Endothelial cell of umbilical vein (primary cell): ENCODE measurements around the gene MGAT4A. TPM values are rescaled to one million over a fixed set of nuclear protein-coding genes. Genes with fewer than 3 reads are reported as not detected.

ENCODE experiments used
- BruUV-seq: library from RNA; stranded (reverse); fragments of 400-500 nt; replicated peaks from 2 replicates; lab custom pipeline; 2021; lab: Mats Ljungman, UMichigan
- CTCF ChIA-PET: fragments of 300-600, 350-600 bp; sonication (Branson Sonifier 250); formaldehyde crosslinking; loops from one replicate; lab custom pipeline; 2021; ENCODE audit warnings: antibody characterized with exemption, inconsistent platforms; lab: Charles Lee
- POLR2A ChIA-PET: fragments of 300-600, 350-600 bp; sonication (Branson Sonifier 250); formaldehyde crosslinking; loops from one replicate; lab custom pipeline; 2021; ENCODE audit warnings: antibody characterized with exemption, inconsistent platforms; lab: Charles Lee
- DNase-seq: peaks from one replicate; pipeline ENCODE4 v3.0.0-alpha.2; 2011; ENCODE audit warnings: low read depth, low spot score
- FAIRE-seq: peaks from 2 replicates; lab custom pipeline; 2011; peaks lifted over from hg19 to GRCh38; lab: Jason Lieb, UNC
- H2AFZ ChIP-seq: 2 replicates; pipeline ENCODE4 v1.6.0; 2012; ENCODE audit warnings: low read depth, low read length, control low read depth, inconsistent platforms
- H3K27ac ChIP-seq: 2 replicates; pipeline ENCODE4 v1.5.1; 2011; ENCODE audit warnings: low read depth, mild to moderate bottlenecking, control low read depth, low read length, moderate library complexity; ENCODE audit not compliant: insufficient read depth
- H3K27me3 ChIP-seq, 2 experiments: 2 replicates each; pipeline versions ENCODE4 v1.6.0 to v1.6.1; 2011; ENCODE audit warnings: low read length in 2 of 2, mixed read lengths in 1 of 2; ENCODE audit not compliant: control insufficient read depth in 2 of 2, insufficient read depth in 2 of 2
- H3K36me3 ChIP-seq, 2 experiments: 2 replicates in 1 of 2; 3 replicates in 1 of 2; pipeline ENCODE4 v1.5.1; 2011; ENCODE audit warnings: low read length in 2 of 2, mild to moderate bottlenecking in 1 of 2, moderate library complexity in 1 of 2; ENCODE audit not compliant: control insufficient read depth in 2 of 2, insufficient read depth in 2 of 2; ENCODE audit errors: extremely low read depth in 1 of 2
- H3K4me1 ChIP-seq: 3 replicates; pipeline ENCODE4 v1.5.1; 2011; ENCODE audit warnings: mild to moderate bottlenecking, low read length; ENCODE audit not compliant: control insufficient read depth, insufficient read depth; ENCODE audit errors: extremely low read depth
- H3K4me2 ChIP-seq: 2 replicates; pipeline ENCODE4 v1.6.1; 2011; ENCODE audit warnings: low read length, control low read depth, mixed read lengths; ENCODE audit not compliant: insufficient read depth
- H3K4me3 ChIP-seq, 3 experiments: fragments of 200-600 bp in 1 of 3; sonication (generic), shearing (Covaris generic) in 1 of 3; replicated peaks in 1 of 3; 2 replicates each; pipeline ENCODE4 v1.5.1; 2011 to 2016; ENCODE audit warnings: control low read depth in 3 of 3, low read length in 3 of 3, mild to moderate bottlenecking in 2 of 3, inconsistent platforms in 1 of 3, low read depth in 1 of 3, moderate library complexity in 1 of 3; ENCODE audit not compliant: insufficient read depth in 1 of 3
- H3K79me2 ChIP-seq: 2 replicates; pipeline ENCODE4 v1.6.0; 2012; ENCODE audit warnings: low read length, inconsistent platforms; ENCODE audit not compliant: control insufficient read depth, insufficient read depth
- H3K9ac ChIP-seq: replicated peaks from 2 replicates; pipeline ENCODE3; 2011; ENCODE audit warnings: low read length, control low read depth; ENCODE audit not compliant: insufficient read depth; ENCODE audit errors: extremely low read depth
- H3K9me1 ChIP-seq: replicated peaks from 3 replicates; pipeline ENCODE4 v1.6.0; 2011; ENCODE audit warnings: mild to moderate bottlenecking, low read length; ENCODE audit not compliant: control insufficient read depth, insufficient read depth; ENCODE audit errors: extremely low read depth
- H3K9me3 ChIP-seq: replicated peaks from 2 replicates; pipeline ENCODE4 v1.5.1; 2012; ENCODE audit warnings: low read length, inconsistent platforms; ENCODE audit not compliant: control insufficient read depth, insufficient read depth
- H4K20me1 ChIP-seq: replicated peaks from 2 replicates; pipeline ENCODE3; 2011; ENCODE audit warnings: mild to moderate bottlenecking, low read length; ENCODE audit not compliant: control insufficient read depth, insufficient read depth; ENCODE audit errors: extremely low read depth
- EZH2 ChIP-seq: IDR thresholded peaks from 2 replicates; pipeline ENCODE4 v1.6.1; 2012; ENCODE audit warnings: borderline replicate concordance, low read depth, mild to moderate bottlenecking, moderate library complexity, low read length, inconsistent platforms; ENCODE audit not compliant: severe bottlenecking
- FOS ChIP-seq: IDR thresholded peaks from 2 replicates; pipeline ENCODE4 v1.6.1; 2011; ENCODE audit warnings: mild to moderate bottlenecking, low read length, moderate library complexity, borderline replicate concordance; ENCODE audit not compliant: insufficient read depth
- GATA2 ChIP-seq: IDR thresholded peaks from 2 replicates; pipeline ENCODE4 v1.7.0; 2011; ENCODE audit warnings: low read depth, mild to moderate bottlenecking, moderate library complexity, mixed read lengths, low read length; ENCODE audit not compliant: insufficient read length, insufficient read depth
- JUN ChIP-seq: IDR thresholded peaks from 2 replicates; pipeline ENCODE4 v1.6.1; 2011; ENCODE audit warnings: borderline replicate concordance, low read depth; ENCODE audit not compliant: insufficient read length, insufficient read depth
- MYC ChIP-seq: IDR thresholded peaks from one replicate; pipeline ENCODE4 v1.6.1; 2011; ENCODE audit warnings: mild to moderate bottlenecking, low read depth, low read length
- POLR2A ChIP-seq: IDR thresholded peaks from 2 replicates; pipeline ENCODE4 v1.6.1; 2012; ENCODE audit warnings: low read depth, mild to moderate bottlenecking, control low read depth, low read length
- POLR2AphosphoS5 ChIP-seq: IDR thresholded peaks from 2 replicates; pipeline ENCODE4 v1.6.1; 2012; ENCODE audit warnings: low read depth, mild to moderate bottlenecking, control low read depth, low read length, moderate library complexity; ENCODE audit not compliant: insufficient read depth
- dilution Hi-C: fragments of 300-500 bp; cut with MboI; formaldehyde crosslinking; loops from one replicate; pipeline ENCODE4 v1.15.0; 2019; ENCODE audit warnings: low sequenced_read_pairs; ENCODE audit not compliant: extremely low pct_ligation_motif_present
- intact Hi-C: fragments of 100-400 bp; cut with micrococcal nuclease; formaldehyde crosslinking; loops from one replicate; pipeline ENCODE4 v1.10.0; 2022
- polyA plus RNA-seq, 4 experiments: library from polyadenylated mRNA; depleted of rRNA in 3 of 4; stranded (reverse) in 3 of 4; unstranded in 1 of 4; fragments of >200 nt; gene quantifications; 2 replicates each; pipeline versions ENCODE4 v1.2.1 to v1.2.3, GENCODE V29; 2011 to 2012; ENCODE audit warnings: missing spikeins in 1 of 4
- total RNA-seq: library from RNA; stranded (reverse); gene quantifications from 2 replicates; pipeline ENCODE4 v1.2.3, GENCODE V29; 2021
- TF ChIP-seq, protein P1 (sequence below), 2 donors: IDR thresholded peaks; 1 replicate in 1 of 2; 2 replicates in 1 of 2; pipeline ENCODE4 v1.5.1; 2011; ENCODE audit warnings: low read length in 2 of 2, mild to moderate bottlenecking in 2 of 2, moderate library complexity in 2 of 2, control low read depth in 1 of 2, inconsistent platforms in 1 of 2, low read depth in 1 of 2; ENCODE audit not compliant: insufficient read depth in 1 of 2; ENCODE audit errors: extremely low read depth in 1 of 2
- TF ChIP-seq, protein P2 (sequence below): IDR thresholded peaks from 2 replicates; pipeline ENCODE4 v1.6.1; 2011; ENCODE audit not compliant: insufficient read depth, insufficient read length

The MGAT4A gene
- total and polyA plus RNA-seq, 2 donors (not counting 3 experiments of a cell fraction or from before 2014, with no cell fraction given), result 9.2 to 42.2 TPM

DNA sequence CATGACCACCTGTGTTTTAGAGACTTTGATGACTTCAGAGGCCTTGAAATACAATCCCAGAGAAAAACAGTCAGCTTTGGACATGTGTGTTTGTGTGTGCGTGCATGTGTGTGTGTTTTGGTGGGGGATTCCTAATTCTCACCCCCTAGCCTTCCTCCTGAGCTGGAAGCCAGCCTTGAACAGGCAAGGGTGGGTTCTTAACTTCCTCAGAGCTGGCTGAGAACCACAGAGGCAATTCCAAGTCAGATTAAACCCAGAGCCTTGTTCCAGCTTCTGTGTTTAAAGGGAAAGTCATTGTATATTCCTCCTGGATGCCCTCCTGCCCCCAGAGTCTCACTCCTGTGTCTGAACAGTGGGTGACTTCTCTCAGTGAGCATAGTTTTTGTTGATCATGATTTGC lies 45.2 kb upstream of the MGAT4A start:
- H3K27ac ChIP-seq, result no peak overlapping the region
- H3K79me2 ChIP-seq, result no peaks in the 10 kb centered on the region
- H3K9me1 ChIP-seq, result no peaks in the 10 kb centered on the region
- no peak for FAIRE-seq
- TF ChIP-seq EZH2, result no peak
- TF ChIP-seq POLR2AphosphoS5, result no peak
- TF ChIP-seq, protein P1, sequence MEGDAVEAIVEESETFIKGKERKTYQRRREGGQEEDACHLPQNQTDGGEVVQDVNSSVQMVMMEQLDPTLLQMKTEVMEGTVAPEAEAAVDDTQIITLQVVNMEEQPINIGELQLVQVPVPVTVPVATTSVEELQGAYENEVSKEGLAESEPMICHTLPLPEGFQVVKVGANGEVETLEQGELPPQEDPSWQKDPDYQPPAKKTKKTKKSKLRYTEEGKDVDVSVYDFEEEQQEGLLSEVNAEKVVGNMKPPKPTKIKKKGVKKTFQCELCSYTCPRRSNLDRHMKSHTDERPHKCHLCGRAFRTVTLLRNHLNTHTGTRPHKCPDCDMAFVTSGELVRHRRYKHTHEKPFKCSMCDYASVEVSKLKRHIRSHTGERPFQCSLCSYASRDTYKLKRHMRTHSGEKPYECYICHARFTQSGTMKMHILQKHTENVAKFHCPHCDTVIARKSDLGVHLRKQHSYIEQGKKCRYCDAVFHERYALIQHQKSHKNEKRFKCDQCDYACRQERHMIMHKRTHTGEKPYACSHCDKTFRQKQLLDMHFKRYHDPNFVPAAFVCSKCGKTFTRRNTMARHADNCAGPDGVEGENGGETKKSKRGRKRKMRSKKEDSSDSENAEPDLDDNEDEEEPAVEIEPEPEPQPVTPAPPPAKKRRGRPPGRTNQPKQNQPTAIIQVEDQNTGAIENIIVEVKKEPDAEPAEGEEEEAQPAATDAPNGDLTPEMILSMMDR (IDR thresholded peaks at IDR 0.05; ENCODE audit: extremely low read depth in 1 of 2, insufficient read depth in 1 of 2, low read depth in 1 of 2, low read length in 2 of 2), result no peak
- TF ChIP-seq, protein P2, sequence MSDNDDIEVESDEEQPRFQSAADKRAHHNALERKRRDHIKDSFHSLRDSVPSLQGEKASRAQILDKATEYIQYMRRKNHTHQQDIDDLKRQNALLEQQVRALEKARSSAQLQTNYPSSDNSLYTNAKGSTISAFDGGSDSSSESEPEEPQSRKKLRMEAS, result no peak
- TF ChIP-seq GATA2, result no peak
- TF ChIP-seq MYC, result no peak
- TF ChIP-seq FOS, result no peak
- TF ChIP-seq POLR2A, result no peak
- no peak for TF ChIP-seq JUN
- no peak overlapping the region for H3K9ac ChIP-seq
- intact Hi-C loops (no loop called here), dilution Hi-C loops (loop anchor here (5.0 kb wide), 1 partner anchor 34 kb away; no protein-coding TSS in a partner anchor)
- BruUV-seq, result no TSS peak
- no peaks in the 10 kb centered on the region for H3K36me3 ChIP-seq
- no peaks in the 10 kb centered on the region for H3K9me3 ChIP-seq
- DNase-seq, result no peak
- H3K27me3 ChIP-seq, result no peaks in the 10 kb centered on the region
- POLR2A ChIA-PET, result no interaction called here
- CTCF ChIA-PET, result interaction anchor here (1.0 to 1.3 kb wide), 2 partner anchors 10 to 46 kb away, joined by 3 read pairs; no protein-coding TSS in a partner anchor
- no peaks in the 10 kb centered on the region for H3K4me1 ChIP-seq
- H3K4me2 ChIP-seq, result no peak overlapping the region
- no peak overlapping the region for H2AFZ ChIP-seq
- H3K4me3 ChIP-seq, result no peak overlapping the region
- no peaks in the 10 kb centered on the region for H4K20me1 ChIP-seq
